DOHH2 (cell line): ENCODE results near the gene FCN1.
"Not testable (repeated sequence)": the region's sequence is repeated elsewhere in the genome, so short reads cannot be mapped to it uniquely, and the experiment has no call there.

Experiments
- H3F3A ChIP-seq: fragments of 200-600 bp; sonication (generic), shearing (Covaris generic); 2 replicates; pipeline ENCODE4 v1.6.0; 2016; ENCODE audit warnings: antibody characterized with exemption, mild to moderate bottlenecking; ENCODE audit not compliant: control insufficient read depth, insufficient read depth
- H3K27ac ChIP-seq: fragments of 200-600 bp; sonication (generic); 2 replicates; pipeline ENCODE4 v1.5.1; 2014; ENCODE audit warnings: low read depth, mild to moderate bottlenecking, low read length, moderate library complexity
- H3K27me3 ChIP-seq: fragments of 200-600 bp; sonication (generic); 2 replicates; pipeline ENCODE4 v1.6.1; 2014; ENCODE audit warnings: mild to moderate bottlenecking, low read length, mixed read lengths; ENCODE audit not compliant: control insufficient read depth
- H3K36me3 ChIP-seq: fragments of 200-600 bp; sonication (generic); 2 replicates; pipeline ENCODE4 v1.6.1; 2014; ENCODE audit warnings: mild to moderate bottlenecking, low read length, moderate library complexity, mixed read lengths; ENCODE audit not compliant: control insufficient read depth
- H3K4me1 ChIP-seq: fragments of 200-600 bp; sonication (generic); 2 replicates; pipeline ENCODE4 v1.6.1; 2014; ENCODE audit warnings: mild to moderate bottlenecking, low read length, mixed read lengths; ENCODE audit not compliant: control insufficient read depth
- H3K4me2 ChIP-seq: fragments of 200-600 bp; sonication (generic); 2 replicates; pipeline ENCODE4 v1.6.0; 2014; ENCODE audit warnings: mild to moderate bottlenecking, low read length, moderate library complexity
- H3K4me3 ChIP-seq: fragments of 200-600 bp; sonication (generic); 2 replicates; pipeline ENCODE4 v1.5.1; 2014; ENCODE audit warnings: mild to moderate bottlenecking, low read length, mixed read lengths
- H3K79me2 ChIP-seq: fragments of 200-600 bp; sonication (generic); 2 replicates; pipeline ENCODE4 v1.6.1; 2014; ENCODE audit warnings: mild to moderate bottlenecking, low read length, mixed read lengths; ENCODE audit not compliant: control insufficient read depth
- H3K9me2 ChIP-seq: fragments of 200-600 bp; sonication (generic); replicated peaks from 2 replicates; pipeline ENCODE4 v1.6.1; 2014; ENCODE audit warnings: mild to moderate bottlenecking, low read length, mixed read lengths; ENCODE audit not compliant: control insufficient read depth
- H3K9me3 ChIP-seq: fragments of 200-600 bp; sonication (generic); 2 replicates; pipeline ENCODE4 v1.6.1; 2014; ENCODE audit warnings: antibody characterized with exemption, low read length, mixed read lengths; ENCODE audit not compliant: control insufficient read depth, insufficient read depth
- H4K20me1 ChIP-seq: fragments of 200-600 bp; sonication (generic); 2 replicates; pipeline ENCODE4 v1.6.0; 2014; ENCODE audit warnings: low read depth, mild to moderate bottlenecking, antibody characterized with exemption, low read length, moderate library complexity; ENCODE audit not compliant: control insufficient read depth, insufficient read depth
- CTCF ChIP-seq: fragments of 200-600 bp; sonication (generic); IDR thresholded peaks from one replicate; pipeline ENCODE4 v1.5.1; 2014; ENCODE audit warnings: antibody characterized with exemption, mild to moderate bottlenecking, low read depth, low read length; ENCODE audit not compliant: poor library complexity, severe bottlenecking
- EZH2phosphoT487 ChIP-seq: fragments of 200-600 bp; sonication (generic); IDR thresholded peaks from 2 replicates; pipeline ENCODE4 v1.6.1; 2017; ENCODE audit warnings: borderline replicate concordance, mild to moderate bottlenecking, antibody characterized with exemption, low read length, moderate library complexity, mixed read lengths

FCN1 gene

GRCh38 chr9:134858051-134858841 is 59.5 kb downstream of the FCN1 start:
- H3K79me2 ChIP-seq: no peaks in the 10 kb centered on the region
- no peaks in the 10 kb centered on the region; the same call in 1 of the 2 replicates for H3K27me3 ChIP-seq
- no peaks in the 10 kb centered on the region for H3K9me2 ChIP-seq
- H4K20me1 ChIP-seq: no peaks in the 10 kb centered on the region
- TF ChIP-seq EZH2phosphoT487 (no peak), CTCF (no peak)
- no peaks in the 10 kb centered on the region for H3K36me3 ChIP-seq
- no peak overlapping the region for H3K27ac ChIP-seq
- H3K4me3 ChIP-seq: no peak overlapping the region
- no peak overlapping the region for H3K4me2 ChIP-seq
- no peaks in the 10 kb centered on the region for H3F3A ChIP-seq
- no peaks in the 10 kb centered on the region for H3K9me3 ChIP-seq
- H3K4me1 ChIP-seq: 0 out of 2 replicates have a peak, but pooled peaks cover 3% of the 10 kb centered on the region

- not testable (repeated sequence) for H3K9me3 ChIP-seq, H3K4me3 ChIP-seq, H3K9me2 ChIP-seq, H3K27me3 ChIP-seq, H3K4me1 ChIP-seq, H3K79me2 ChIP-seq, H3K27ac ChIP-seq, H3F3A ChIP-seq, H3K4me2 ChIP-seq, H3K36me3 ChIP-seq, H4K20me1 ChIP-seq
Observed at GRCh38 chr9:134857451-134857850, 60.3 kb downstream of the FCN1 start.

GRCh38 chr9:134855900-134856377 is 61.8 kb downstream of the FCN1 start:
- no peak overlapping the region for H3K4me2 ChIP-seq
- H3K36me3 ChIP-seq: no peaks in the 10 kb centered on the region
- H3K27me3 ChIP-seq: no peaks in the 10 kb centered on the region; the same call in 1 of the 2 replicates
- H3K4me3 ChIP-seq: no peak overlapping the region
- H3K9me3 ChIP-seq: peaks cover 7% of the 10 kb centered on the region
- H4K20me1 ChIP-seq: no peaks in the 10 kb centered on the region
- H3K4me1 ChIP-seq: 0 out of 2 replicates have a peak, but pooled peaks cover 3% of the 10 kb centered on the region
- no peak for TF ChIP-seq EZH2phosphoT487
- TF ChIP-seq CTCF: no peak
- H3K79me2 ChIP-seq: no peaks in the 10 kb centered on the region
- no peaks in the 10 kb centered on the region for H3K9me2 ChIP-seq
- no peak overlapping the region for H3K27ac ChIP-seq
- no peaks in the 10 kb centered on the region for H3F3A ChIP-seq
